Hematopoietic multipotent progenitor cell treated with erythropoietin and hydrocortisone succinate and interleukin-3 and kit ligand, for 15 days (in vitro differentiated cells): Measurements from ENCODE around the gene ERCC2.

Experiments
- DNase-seq: peaks from one replicate; pipeline ENCODE4 v3.0.0-alpha.2; 2015; ENCODE audit warnings: low spot score

Gene ERCC2

DNA sequence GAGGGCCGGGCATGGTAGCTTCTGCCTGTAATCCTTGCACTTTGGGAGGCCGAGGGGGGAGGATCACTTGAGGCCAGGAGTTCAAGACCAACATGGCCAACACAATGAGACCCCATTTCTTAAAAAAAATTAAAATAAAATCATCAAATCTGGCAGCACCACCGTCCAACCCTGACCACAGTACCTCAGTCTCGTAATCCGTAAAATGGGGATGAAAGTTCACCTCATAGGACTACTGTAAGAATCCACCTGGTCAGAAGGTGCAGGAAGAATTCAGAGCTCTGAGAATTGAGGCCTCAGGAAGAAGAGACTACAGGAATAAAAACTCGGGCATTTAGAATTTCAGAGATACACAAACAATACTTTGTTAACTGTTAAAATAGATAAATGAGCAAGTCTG lies 31.4 kb upstream of the ERCC2 start:
- no peak for DNase-seq

DNA sequence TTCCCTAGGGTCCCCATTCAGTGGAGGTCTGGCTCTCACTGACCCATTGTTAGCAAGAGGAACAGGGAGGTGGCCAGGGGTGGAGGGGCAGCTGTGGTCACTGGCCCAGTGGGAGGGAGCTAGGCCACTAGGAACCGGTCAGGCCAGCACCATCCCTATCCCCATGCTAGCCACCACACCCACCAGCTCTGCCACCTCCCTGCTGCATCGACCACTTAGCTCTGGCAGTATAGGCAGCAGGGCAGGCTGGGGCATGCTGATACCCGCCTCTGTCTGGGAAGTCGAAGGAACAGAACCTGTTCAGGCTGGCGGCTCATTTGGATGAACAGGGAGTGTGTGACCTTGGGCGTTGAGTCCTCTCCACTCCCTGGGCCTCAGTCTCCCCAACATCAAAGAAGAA lies 29.8 kb upstream of the ERCC2 start:
- DNase-seq: no peak

DNA sequence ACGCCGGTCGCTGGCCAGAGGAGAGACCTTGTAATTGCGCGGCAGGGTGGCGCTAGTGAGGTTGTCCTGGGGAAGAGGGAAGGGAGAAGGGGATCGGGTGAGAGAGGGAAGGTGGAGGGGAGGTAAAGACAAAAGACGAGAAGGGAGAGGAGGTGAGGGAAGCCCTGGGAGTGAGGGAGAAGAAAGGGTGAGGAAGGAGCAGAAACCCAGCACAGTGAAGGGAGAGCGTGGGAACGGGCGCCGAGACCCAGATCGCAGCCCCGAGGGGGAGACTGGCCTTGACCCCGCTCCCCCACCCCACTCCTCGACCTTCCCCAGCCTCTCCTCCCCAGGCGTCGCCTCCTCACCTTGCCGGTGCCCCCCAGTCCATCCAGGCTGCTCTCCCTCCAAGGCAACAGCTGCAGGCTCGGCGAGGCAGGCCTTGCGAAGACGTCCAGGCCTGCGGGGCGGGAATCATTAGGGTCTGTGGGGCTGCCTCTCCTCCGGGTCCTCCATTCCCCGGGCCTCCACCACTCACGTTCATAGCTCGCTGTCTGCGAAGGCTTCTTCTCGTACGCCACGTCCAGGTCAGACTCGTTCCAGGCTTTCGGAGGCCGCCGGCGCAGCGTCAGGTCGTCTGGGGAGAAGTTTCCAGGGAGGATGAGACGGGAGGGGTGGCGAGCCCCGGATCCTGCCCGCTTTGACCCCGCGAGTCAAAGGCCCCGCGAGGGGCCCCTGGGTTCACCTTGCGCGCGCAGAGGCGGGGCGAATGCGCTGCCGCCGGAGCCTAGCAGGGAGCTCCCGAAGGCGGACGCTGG lies 25.6 kb upstream of the ERCC2 start:
- DNase-seq: no peak

DNA sequence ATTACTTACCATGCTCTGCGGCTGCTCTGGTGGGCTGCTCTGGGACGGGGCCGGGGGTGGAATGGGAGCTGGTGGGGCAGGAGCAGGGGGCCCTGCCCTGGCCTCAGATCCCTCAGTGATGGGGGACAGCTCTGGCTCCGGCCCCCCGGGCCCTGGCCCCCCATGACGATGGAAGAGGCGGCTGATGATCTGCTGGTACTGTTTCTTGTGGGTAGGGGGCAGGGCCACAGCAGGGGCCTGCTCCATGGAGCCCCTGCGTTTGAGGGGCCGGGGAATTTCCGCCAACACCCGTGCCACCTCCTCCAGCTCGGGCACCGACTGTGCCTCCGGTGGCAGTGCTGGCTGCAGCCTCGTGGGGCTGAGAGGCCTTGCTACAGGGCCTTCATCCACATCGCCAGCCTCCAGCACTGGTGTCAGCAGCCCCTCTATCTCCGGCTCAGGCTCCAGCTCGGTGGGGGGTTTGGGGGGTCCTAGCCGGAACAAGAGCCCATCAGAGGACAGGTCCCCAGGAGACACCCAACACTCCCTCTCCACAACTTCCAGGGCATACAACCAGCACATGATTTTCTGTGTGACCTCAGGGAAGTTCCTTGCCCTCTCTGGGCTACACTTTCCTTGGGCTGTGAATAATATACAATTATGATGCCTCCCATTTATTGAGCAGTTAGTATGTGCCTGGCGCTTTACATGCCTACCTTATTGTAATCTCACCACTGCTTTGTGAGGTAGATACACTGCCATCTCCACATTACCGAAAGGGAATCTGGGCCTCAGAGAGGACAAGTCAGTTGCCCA lies 21.7 kb upstream of the ERCC2 start:
- DNase-seq: no peak

DNA sequence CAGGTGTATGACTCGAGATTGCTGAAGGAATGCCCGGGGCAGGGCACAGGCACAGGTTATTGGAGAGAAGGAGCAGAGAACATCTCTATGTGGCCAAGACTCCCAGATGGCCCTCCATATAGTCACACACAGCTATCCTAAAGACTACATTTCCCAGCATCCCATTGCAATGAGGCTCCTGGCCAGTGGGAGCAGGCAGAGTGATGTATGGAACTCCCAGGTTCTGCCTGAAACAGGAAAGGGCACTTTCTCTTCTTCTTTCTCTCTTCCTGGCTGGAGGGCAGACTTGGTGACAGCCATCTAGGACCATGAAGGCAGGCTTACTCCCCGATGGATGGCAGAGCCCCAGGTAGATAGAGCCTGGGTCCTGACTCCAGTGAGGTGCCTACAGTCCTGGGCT lies 21.0 kb upstream of the ERCC2 start:
- DNase-seq: no peak

DNA sequence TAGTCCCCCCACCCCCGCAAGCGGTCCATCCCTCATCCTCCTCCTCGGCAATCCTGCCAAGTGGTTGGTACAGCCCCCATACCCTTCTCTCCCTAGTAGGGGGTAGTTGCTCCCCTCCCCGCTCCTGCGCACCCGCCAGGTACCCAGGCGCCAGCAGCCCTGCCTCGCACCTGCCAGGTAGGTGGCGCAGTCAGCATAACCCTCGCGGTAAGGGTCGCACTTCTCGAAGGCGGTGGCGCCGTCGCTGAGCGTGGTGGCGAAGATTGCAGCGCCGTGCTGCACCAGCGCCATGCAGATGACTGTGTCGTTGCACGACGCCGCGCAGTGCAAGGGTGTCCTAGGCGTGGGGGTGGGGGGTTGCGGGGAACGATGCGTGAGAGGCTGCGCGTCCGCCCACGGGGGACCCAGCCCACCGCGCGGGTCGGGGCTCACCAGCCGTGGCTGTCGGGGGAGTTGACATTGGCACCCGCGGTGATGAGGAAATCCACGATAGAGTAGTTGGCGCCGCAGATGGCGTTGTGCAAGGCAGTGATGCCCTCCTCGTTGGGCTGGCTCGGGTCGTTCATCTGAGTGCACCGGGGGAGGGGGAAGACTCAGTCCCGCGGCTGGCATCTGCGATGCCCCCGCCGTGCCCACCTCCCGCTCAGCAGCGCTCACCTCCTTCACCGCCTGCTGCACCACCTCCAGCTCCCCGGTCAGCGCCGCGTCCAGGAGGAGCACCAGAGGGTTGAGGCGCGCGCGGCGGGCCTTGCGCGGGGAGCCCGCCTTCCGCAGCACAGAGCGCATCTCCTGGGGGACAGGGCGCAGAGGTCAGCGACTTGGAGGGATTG lies 15.2 kb upstream of the ERCC2 start:
- DNase-seq: no peak

DNA sequence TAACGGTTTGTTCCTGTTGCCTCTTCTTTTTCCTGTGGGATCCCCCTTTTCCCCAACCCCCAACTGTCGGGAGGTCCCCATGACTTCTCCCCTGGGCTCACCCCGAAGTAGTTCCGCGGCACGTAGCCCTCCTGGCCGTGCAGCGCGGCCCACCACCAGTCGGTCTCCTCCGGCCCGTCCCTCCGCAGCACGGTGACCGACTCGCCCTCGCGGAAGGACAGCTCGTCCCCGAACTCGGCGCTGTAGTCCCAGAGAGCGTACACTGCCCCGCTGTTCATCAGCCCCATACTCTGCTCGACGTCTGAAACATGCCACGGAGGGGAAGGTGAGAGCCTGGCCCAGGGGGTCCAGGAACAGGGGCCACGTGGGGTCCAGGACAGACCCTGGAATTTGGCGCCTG lies 12.1 kb upstream of the ERCC2 start:
- DNase-seq: no peak

DNA sequence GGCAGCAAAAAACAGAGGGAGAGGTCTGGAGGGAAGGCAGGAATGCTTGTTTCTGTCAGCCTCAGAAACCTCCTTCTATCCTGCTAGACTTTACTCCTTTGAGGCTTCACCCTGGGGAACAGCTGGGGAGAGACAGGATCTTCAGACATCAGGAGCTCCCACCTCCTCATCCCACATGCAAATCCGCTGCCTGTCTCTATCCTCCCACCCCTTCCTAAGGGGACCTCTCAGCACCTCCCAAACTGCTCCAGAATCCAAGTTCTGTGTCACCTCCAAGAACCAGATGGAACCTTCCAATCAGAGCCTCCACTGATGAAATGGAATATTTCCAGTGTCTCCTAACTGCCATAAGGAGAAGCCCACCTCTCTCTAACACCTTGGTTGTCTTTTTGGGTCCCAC lies 9.7 kb upstream of the ERCC2 start:
- DNase-seq: no peak

DNA sequence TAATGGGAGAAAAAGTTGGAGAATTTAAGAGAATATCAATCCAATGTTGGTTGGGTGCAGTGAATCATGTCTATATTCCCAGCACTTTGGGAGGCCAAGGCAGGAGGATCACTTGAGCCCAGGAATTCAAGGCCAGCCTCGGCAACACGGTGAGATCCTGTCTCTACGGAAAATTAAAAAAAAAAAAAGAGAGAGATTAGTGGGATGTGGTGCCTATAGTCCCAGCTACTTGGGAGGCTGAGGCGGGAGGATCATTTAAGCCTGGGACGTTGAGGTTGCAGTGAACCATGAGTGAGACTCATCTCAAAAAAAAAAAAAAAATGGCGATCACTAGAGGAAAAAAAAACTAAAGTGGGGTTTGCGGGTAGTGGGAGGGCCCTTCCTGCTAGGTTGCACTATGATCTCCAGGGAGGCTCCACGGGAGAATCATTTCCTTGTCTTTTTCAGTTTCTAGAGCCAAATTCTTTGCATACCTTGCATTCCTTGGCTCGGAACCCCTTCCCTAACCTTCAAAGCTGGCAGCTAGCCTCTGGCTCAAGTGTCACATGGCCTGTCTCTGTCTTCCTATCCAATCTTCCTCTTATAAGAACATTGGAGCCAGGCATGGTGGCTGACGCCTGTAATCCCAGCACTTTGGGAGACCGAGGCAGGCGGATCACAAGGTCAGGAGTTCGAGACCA lies 5.8 kb upstream of the ERCC2 start:
- DNase-seq: no peak

DNA sequence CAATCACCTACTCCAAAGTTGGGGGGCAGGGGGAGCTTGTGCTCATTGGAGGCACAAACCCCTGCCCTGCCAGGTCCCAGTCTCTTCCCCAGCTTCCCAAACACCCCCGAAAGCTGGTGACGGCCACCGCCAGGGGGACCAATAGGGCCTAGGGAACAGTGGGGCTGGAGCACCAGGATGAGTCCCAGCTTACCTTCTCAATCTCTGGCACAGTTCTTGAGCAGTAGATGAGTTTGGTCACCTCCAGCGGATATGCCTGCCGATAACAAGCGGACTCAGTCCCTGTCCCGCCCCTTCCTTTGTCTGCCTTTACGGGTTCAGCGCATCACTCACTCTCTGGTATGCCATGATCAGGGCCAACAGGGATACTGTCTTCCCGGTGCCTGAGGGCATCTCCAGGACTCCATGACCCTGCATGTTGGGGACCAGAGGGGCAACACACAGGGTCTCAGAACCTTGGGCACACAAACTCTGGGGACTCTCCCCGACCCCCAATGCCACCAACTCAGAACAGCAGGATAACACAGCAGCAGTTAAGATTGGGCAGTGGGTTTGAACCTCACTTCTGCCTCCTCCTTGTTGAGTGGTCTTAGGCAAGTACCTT lies 1.5 kb downstream of the ERCC2 start:
- no peak for DNase-seq

DNA sequence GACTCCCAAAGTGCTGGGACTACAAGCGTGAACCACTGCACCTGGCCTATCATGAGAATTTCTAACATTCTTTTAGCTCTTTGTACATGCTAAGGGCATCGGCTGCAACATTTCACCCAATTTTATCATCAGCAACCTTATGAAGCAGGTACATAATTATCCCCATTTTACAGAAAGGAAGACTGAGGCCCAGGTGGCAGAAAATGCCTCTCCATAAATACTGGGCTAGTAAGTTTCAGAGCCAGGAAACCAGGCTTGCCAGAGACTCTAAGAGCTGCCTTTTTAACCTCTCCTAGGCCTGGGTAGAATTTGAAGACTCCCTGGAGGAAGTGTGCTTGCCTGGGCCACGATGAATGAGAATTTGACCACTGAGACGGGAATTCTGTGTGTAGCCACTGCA lies 2.2 kb downstream of the ERCC2 start:
- DNase-seq: no peak

DNA sequence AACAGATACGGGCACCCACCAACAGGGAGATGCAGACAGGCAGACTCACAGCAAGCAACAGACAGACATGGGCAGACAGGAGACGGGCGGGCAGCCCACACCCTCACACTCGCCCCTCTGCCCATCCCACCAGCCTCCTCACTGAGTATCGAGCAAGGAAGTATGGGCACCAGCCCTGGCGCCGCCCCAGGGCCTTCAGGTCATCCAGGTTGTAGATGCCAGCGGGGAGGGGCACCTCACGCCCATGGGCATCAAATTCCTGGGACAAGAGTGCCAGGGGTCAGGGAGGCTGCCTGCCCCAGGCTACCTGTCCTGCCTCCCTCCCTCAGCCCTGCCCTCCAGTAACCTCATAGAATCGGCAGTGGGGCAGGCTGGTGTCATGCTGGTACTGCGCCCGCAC lies 5.7 kb downstream of the ERCC2 start:
- no peak for DNase-seq

DNA sequence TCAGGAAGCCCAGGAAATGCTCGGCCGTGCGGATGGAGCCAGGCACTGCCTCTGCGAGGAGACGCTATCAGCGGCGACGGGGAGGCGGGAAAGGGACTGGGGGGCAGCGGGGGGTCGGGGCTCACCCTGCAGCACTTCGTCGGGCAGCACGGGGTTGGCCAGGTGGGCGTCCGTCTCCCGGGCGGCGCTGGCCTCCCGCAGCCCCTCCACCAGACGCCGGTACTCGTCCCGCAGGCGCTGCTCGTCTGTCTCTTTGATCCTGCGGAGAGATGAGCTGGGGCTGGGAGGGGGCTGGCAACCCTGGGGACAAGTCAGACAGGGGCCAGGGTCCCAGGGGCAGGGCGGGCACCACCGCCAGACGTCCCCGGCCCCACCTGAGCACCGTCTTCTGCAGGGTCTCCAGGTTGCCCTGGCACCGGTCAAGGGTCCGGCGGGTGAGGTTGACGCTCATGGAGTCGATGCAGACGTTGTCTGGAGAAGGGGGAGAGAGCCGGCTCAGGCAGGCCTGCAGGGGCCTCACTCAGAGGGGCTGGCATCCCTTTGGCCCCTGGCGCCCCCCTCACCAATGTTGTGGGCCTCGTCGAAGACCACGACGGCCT lies 6.4 kb downstream of the ERCC2 start:
- DNase-seq: no peak

DNA sequence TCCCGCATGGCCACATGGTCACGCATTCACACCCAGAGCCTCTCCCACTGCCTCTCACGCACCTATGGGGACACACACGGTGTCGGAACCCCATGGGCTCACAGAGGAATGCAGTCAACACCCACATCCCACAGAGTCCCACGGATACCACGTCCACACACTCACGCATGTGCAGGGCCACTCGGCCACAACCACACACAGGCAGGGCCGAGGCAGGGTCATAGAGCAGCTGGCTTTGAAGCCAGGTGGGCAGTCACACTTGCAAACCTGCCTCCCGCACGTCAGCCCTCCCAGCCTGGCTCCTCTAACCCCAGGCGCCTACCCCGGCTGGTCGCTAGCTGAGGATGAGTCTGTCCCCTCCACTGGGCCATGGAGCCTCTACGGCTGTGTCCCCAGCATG lies 8.1 kb downstream of the ERCC2 start:
- no peak for DNase-seq

DNA sequence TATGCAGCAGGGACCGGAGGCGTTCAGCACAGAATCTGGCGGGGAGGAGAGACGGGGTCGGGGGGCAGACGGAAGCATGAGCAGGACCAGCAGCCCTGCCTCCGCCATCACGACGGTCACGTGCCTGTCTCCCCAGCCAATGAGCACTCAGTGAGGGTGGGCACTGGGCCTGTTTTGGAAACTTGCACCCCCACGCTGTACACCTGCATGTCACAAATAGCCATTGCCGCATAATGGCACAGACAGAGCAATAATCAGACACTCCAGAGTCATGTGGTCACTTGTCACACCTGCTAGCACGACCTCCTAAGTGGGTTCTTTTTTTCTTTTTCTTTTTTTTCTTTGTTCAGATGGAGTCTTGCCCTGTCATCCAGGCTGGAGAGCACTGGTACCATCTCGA lies 8.8 kb downstream of the ERCC2 start:
- no peak for DNase-seq

DNA sequence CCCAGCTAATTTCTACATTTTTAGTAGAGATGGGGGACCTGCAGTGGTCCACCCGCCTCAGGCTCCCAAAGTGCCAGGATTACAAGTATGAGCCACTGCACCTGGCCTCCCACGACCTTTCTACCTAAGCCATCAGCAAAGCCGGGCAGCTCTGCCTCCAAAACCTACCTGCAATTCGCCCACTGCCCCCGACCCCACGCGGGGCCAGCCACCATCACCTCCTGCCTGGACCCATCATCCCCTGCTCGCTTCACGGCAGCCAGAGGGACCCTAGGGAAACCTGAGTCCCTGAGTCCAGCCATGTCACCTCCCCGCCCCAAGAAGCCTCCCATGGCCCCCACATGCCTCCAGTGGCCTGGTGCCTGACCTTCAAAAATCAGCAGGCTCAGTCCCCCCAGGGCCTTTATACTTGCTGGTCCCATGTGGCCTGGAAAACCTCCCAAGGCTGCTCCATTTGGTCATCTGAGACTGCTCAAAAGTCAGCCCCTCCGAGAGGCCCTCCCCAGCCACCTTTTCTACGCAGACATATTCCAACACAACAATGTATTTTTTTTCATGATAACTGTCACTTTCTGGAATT lies 12.1 kb downstream of the ERCC2 start:
- no peak for DNase-seq

DNA sequence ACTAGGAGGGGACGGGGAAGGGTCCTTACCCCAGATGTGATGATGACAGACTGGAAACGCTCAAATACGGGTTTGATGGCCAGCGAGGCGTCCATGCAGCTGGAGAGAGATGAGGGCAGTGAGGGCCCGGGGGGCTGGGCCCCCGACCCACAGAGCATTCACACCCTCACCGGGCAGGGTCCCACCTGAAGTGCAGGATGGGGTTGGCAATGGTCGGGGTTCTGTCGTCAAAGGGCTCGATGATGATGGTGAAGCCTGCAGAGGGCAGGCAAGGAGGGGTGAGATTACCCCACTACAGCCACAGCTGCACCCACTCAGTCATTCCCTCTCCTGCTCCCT lies 13.0 kb downstream of the ERCC2 start:
- no peak for DNase-seq

DNA sequence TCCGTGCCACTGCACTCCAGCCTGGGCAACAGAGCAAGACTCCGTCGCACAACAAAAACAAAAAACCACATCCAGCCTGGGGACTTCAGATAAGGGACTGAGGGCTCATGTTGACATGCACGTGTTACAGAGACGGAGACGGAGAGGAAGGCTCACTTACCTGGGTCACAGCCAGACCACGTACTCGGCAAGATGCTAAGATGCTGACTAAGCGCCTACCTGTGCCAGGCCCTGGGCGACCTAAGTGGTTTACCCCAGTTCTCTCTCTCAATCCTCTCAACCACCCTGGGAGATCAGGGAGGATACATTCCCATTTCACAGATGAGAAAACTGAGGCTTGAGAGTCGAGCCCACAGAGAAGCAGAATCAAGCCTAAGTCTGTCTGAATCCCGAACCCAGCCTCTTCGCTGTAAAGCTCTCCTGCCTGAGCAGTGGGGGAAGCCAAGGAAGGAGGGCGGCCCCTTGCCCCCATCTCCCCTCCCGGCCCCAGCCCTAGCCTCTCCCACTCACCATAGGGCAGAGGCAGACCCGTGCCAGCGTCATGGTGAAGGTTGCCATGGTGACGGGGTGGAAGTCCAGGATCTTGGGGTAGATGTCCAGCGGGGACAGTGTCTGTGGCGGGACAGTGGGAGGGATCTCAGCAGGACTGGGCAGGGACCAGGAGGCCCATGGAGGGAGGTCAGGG lies 13.5 kb downstream of the ERCC2 start:
- peak; percentile 74 for DNase-seq

DNA sequence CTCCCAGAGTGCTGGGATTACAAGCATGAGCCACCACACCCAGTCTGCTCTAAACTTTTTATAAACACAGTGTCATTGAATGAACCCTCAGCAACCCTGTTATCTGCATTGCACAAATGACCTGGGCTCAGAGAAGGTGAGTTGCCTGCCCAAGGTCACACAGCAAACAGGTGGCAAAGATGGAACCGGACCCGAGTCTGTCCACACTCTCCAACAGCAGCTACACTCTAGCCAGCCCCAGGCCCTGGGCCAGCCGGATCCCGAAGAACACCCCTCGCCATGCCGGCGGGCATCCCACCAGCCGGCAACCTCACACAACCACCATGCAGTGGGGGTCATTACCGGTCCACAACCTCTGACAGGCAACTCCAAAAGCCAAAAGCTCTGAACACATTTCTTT lies 14.5 kb downstream of the ERCC2 start:
- peak; percentile 41 for DNase-seq

DNA sequence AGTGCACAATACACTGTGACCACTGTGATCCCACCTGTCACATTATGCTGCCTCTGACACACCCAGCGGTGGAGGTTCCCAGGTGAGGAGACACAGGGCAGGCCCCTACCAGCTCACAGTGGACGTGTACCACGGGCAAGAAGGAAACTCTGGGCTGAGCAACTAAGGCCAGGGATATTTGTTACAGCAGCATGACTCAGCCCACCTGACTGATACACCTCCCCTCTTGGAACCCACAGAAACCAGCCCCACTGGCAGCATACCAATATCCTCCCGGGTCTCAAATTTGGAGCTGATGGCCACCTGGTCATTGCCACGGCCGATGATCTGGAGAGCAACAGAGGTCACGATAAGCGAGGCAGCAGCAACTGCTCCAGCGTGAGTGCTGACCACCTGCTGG lies 15.0 kb downstream of the ERCC2 start:
- peak; percentile 25 for DNase-seq
